Chondrocyte (in vitro differentiated cells): ENCODE results near the gene PJA2. TPM values are rescaled to one million over a fixed set of nuclear protein-coding genes. Genes with fewer than 3 reads are reported as not detected.

Experiments
- DNase-seq: peaks from one replicate; pipeline ENCODE4 v3.0.0; 2021; ENCODE audit warnings: mixed read lengths, low spot score
- H3K27ac Mint-ChIP-seq: one replicate; pipeline ENCODE4 v1.8.0; 2021; ENCODE audit warnings: mild to moderate bottlenecking, moderate library complexity, mixed read lengths; ENCODE audit not compliant: unreplicated experiment
- H3K27me3 Mint-ChIP-seq: 2 replicates; pipeline ENCODE4 v1.8.0; 2021; ENCODE audit warnings: low read depth, mixed read lengths
- H3K36me3 Mint-ChIP-seq: 2 replicates; pipeline ENCODE4 v1.8.0; 2021; ENCODE audit warnings: low read depth, mixed read lengths
- H3K4me1 Mint-ChIP-seq: 2 replicates; pipeline ENCODE4 v1.8.0; 2021; ENCODE audit warnings: low read depth, mild to moderate bottlenecking, mixed read lengths
- H3K4me3 Mint-ChIP-seq: one replicate; pipeline ENCODE4 v1.8.0; 2021; ENCODE audit warnings: mild to moderate bottlenecking, moderate library complexity, mixed read lengths; ENCODE audit not compliant: unreplicated experiment
- H3K9me3 Mint-ChIP-seq: 2 replicates; pipeline ENCODE4 v1.8.0; 2021; ENCODE audit warnings: low read depth, mixed read lengths
- total RNA-seq: library from RNA; stranded (reverse); gene quantifications from 3 replicates; pipeline ENCODE4 v1.2.1, GENCODE V29; 2021
- TF ChIP-seq, protein P1 (sequence below): fragments of 200-600 bp; sonication (generic); IDR thresholded peaks from 2 replicates; pipeline ENCODE4 v1.5.0; 2021; ENCODE audit warnings: antibody characterized with exemption, mild to moderate bottlenecking, moderate library complexity

The PJA2 gene
- total RNA-seq, 1 donor from 2014 or later: 110 TPM

GRCh38 chr5:109318455-109319108 lies 91.2 kb downstream of the PJA2 start:
- Mint-ChIP-seq H3K4me3 (no peak overlapping the region), H3K27me3 (no peaks in the 10 kb centered on the region), H3K27ac (no peak overlapping the region), H3K4me1 (peaks cover 16% of the 10 kb centered on the region), H3K36me3 (peaks cover 9% of the 10 kb centered on the region), H3K9me3 (no peaks in the 10 kb centered on the region)
- TF ChIP-seq, protein P1, sequence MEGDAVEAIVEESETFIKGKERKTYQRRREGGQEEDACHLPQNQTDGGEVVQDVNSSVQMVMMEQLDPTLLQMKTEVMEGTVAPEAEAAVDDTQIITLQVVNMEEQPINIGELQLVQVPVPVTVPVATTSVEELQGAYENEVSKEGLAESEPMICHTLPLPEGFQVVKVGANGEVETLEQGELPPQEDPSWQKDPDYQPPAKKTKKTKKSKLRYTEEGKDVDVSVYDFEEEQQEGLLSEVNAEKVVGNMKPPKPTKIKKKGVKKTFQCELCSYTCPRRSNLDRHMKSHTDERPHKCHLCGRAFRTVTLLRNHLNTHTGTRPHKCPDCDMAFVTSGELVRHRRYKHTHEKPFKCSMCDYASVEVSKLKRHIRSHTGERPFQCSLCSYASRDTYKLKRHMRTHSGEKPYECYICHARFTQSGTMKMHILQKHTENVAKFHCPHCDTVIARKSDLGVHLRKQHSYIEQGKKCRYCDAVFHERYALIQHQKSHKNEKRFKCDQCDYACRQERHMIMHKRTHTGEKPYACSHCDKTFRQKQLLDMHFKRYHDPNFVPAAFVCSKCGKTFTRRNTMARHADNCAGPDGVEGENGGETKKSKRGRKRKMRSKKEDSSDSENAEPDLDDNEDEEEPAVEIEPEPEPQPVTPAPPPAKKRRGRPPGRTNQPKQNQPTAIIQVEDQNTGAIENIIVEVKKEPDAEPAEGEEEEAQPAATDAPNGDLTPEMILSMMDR: no peak
- no peak for DNase-seq

DNA sequence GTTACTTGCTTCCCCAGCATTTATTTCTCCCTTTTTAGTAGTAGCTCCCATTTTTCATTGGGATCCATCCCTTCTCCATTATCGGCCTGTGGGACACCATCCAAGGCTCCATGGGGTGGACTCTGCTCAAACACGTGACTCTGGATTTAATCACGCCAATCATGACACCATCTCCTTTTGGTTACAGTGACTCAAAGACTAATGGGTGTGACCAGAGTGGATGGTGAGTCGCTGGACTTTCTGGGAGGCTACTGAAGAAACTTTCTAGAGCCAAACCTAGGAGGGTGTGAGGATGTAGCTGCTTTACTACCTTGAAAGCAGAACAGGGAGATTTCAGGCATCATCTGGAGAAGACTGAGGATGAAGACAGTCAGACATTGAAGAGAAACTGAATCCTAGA lies 93.1 kb downstream of the PJA2 start:
- Mint-ChIP-seq H3K27ac (no peak overlapping the region), H3K4me1 (peaks cover 12% of the 10 kb centered on the region), H3K4me3 (no peak overlapping the region), H3K27me3 (no peaks in the 10 kb centered on the region), H3K36me3 (peaks cover 6% of the 10 kb centered on the region), H3K9me3 (no peaks in the 10 kb centered on the region)
- TF ChIP-seq, protein P1: no peak
- DNase-seq: no peak

DNA sequence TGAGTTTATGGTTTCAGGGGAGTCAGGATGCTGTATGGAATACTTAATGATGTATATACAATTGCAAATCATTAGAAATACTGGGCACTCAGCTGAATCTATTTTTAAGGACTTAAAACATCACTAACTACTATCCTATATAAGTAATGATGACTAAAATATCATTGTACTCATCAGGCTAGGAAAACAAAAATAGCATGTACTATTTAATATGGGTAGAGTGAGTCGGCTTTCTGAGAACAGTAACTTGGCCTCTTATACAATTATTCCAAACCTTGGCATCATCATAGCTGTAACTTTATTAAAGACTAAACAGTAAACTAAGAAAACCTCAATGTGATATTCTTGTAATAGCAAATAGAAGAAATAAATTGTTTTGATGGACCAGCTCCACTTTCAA lies 94.5 kb downstream of the PJA2 start:
- TF ChIP-seq, protein P1: no peak
- DNase-seq: no peak
- H3K27me3 Mint-ChIP-seq: no peaks in the 10 kb centered on the region
- no peaks in the 10 kb centered on the region for H3K9me3 Mint-ChIP-seq
- peaks cover 2% of the 10 kb centered on the region for H3K36me3 Mint-ChIP-seq
- peak overlapping the region; percentile 12 for H3K27ac Mint-ChIP-seq
- peaks cover 12% of the 10 kb centered on the region for H3K4me1 Mint-ChIP-seq
- H3K4me3 Mint-ChIP-seq: no peak overlapping the region

- Mint-ChIP-seq H3K27me3 (no peaks in the 10 kb centered on the region), H3K36me3 (peaks cover 1% of the 10 kb centered on the region), H3K4me1 (peaks cover 12% of the 10 kb centered on the region), H3K27ac (no peak overlapping the region), H3K4me3 (no peak overlapping the region), H3K9me3 (no peaks in the 10 kb centered on the region)
- DNase-seq: no peak
- TF ChIP-seq, protein P1: no peak
Observed at GRCh38 chr5:109313127-109313526, 96.6 kb downstream of the PJA2 start.

GRCh38 chr5:109312695-109313094 lies 97.1 kb downstream of the PJA2 start:
- peaks cover 1% of the 10 kb centered on the region for H3K36me3 Mint-ChIP-seq
- no peak overlapping the region for H3K4me3 Mint-ChIP-seq
- no peaks in the 10 kb centered on the region for H3K27me3 Mint-ChIP-seq
- peaks cover 12% of the 10 kb centered on the region for H3K4me1 Mint-ChIP-seq
- no peaks in the 10 kb centered on the region for H3K9me3 Mint-ChIP-seq
- H3K27ac Mint-ChIP-seq: no peak overlapping the region
- no peak for DNase-seq
- TF ChIP-seq, protein P1: no peak
